ENCODE results near the gene VSX2. TPM values are rescaled to one million over a fixed set of nuclear protein-coding genes. Genes with fewer than 3 reads are reported as not detected.

VSX2 gene
- total RNA-seq, 2 donors from 2014 or later = not detected

DNA sequence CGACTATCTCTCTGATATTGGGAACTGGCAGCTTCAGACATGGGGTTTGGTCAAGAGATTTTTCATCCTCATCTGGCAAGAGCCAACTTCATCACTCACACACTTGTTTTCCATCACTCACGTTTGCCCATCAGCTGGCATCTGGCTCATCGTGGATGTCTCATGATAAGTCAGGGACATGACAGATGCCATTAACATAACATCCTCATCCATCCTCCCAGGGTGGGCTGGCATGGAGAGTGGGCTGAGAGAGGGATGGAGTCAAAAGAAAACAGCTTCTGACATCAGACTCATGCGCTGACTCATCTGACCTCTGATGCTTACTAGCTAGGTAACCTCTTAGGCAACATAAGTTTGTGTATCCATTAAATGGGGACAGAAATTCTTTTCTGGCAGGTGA, 1.8 kb upstream of the VSX2 start:
- 81% methylated on average over 4 of the region's 4 CpGs for WGBS
- no peak for TF ChIP-seq POLR2A (IDR thresholded peaks at IDR 0.05)
- TF ChIP-seq, protein P1, sequence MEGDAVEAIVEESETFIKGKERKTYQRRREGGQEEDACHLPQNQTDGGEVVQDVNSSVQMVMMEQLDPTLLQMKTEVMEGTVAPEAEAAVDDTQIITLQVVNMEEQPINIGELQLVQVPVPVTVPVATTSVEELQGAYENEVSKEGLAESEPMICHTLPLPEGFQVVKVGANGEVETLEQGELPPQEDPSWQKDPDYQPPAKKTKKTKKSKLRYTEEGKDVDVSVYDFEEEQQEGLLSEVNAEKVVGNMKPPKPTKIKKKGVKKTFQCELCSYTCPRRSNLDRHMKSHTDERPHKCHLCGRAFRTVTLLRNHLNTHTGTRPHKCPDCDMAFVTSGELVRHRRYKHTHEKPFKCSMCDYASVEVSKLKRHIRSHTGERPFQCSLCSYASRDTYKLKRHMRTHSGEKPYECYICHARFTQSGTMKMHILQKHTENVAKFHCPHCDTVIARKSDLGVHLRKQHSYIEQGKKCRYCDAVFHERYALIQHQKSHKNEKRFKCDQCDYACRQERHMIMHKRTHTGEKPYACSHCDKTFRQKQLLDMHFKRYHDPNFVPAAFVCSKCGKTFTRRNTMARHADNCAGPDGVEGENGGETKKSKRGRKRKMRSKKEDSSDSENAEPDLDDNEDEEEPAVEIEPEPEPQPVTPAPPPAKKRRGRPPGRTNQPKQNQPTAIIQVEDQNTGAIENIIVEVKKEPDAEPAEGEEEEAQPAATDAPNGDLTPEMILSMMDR (IDR thresholded peaks at IDR 0.05) = no peak
- TF ChIP-seq POLR2AphosphoS5 (IDR thresholded peaks at IDR 0.05) = no peak
- H3K4me1 ChIP-seq (replicated peaks) = peaks cover 10% of the 10 kb centered on the region
- intact Hi-C loops (cut with DNase I) = no loop called here
- H3K4me3 ChIP-seq = no peak overlapping the region
- no peak overlapping the region for H3K27ac ChIP-seq
- no peaks in the 10 kb centered on the region for H3K36me3 ChIP-seq
- no peaks in the 10 kb centered on the region for H3K9me3 ChIP-seq
- peaks cover 30% of the 10 kb centered on the region for H3K27me3 ChIP-seq (replicated peaks; ENCODE audit: insufficient read depth)
- no peak for DNase-seq (ENCODE audit: low spot score)

DNA sequence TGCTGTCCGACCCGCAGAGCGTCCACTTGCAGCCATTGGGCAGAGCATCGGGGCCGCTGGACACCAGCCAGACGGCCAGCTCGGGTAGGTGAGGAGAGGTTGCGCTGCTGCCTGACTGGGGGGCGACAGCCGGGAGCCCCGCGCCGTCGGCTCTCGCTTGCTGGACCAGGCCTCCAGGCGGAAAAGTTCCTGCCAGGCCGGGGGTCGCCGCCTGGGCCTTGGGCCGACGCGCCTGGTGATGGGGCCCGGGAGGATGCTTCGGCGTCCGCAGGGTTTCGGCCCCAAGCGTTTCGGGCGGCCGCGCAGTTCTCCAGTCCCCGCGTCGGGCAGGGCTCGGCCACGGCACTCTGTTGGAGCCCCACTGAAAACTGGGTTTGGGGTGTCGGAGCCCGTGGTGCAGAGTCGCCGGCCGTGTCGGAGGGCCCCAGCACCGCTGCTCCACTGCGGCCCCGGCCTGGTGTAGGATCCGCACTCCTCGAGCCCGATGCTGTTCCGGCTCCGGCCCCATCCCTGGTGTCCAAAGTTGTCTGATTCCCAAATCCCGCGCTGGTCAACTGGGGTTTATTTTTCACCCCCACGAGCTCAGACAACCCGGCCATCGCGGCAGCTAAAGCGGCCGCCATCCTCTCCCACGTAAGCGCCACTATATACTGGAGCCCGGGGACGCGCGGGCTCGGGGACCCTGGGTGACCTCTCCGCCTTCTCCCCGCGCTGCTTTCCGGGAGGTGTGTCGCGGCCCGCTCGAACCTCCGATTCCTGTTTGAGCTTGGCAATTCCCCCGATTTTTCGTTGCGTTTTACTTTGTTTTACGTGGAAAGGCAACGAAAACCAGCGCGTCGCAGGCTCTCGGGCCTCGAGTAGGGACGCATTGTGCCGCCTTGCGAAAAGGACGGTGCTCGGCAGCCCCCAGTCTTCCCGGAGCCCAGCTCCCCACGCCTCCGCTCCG, 872 bp downstream of the VSX2 start:
- H3K36me3 ChIP-seq = no peaks in the 10 kb centered on the region
- peaks cover 40% of the 10 kb centered on the region for H3K27me3 ChIP-seq (replicated peaks; ENCODE audit: insufficient read depth)
- no peak for DNase-seq (ENCODE audit: low spot score)
- peak overlapping the region in 1 of 2 donors; percentile 20 for H3K4me3 ChIP-seq
- H3K9me3 ChIP-seq = no peaks in the 10 kb centered on the region
- WGBS = 5% methylated on average over 81 of the region's 94 CpGs
- no peak for TF ChIP-seq POLR2AphosphoS5 (IDR thresholded peaks at IDR 0.05)
- no peak overlapping the region for H3K27ac ChIP-seq
- intact Hi-C loops (cut with DNase I) = no loop called here
- peaks cover 10% of the 10 kb centered on the region for H3K4me1 ChIP-seq (replicated peaks)

DNA sequence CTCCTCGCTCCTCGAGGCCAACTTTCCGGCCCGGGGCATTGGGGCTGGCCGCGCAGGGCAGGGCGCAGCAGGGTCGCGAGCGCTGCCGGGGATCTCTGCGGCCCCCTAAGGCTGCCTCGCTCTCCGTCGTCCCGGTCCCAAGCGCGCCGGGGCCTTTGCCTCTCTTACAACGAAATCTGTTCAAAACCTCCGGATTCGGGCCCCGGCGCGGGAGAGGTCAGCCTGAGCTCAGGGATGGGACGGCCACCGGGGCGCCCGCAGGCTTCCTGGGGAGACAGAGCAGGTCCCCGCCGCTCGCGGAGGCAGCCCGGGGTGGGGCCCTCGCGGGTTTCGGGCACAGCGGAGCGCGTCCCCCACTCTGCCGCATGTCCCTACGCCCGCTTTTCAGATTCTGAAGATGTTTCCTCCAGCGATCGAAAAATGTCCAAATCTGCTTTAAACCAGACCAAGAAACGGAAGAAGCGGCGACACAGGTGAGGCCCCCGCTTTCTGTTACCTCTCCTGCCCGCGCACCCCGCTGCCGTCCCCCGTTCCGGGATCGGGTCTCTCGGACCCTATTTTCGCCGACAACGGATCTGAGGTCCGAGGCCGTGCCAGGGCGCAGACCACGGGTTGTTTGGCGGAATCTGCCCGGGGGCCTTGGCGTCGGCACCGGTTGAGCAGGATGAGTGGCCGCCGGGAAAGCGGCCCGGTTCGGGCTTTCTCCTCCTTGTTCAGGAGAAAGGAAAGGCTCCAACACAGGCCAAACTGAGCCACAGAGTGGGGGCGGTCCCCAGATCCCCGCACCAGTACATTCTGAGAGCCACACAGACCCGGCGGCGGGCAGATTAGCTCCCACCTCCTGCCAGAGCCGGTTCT, 1.8 kb downstream of the VSX2 start:
- Histone ChIP-seq H3K4me1 (replicated peaks) (peaks cover 10% of the 10 kb centered on the region), H3K4me3 (peak overlapping the region in 1 of 2 donors; percentile 20), H3K27ac (no peak overlapping the region), H3K27me3 (replicated peaks; ENCODE audit: insufficient read depth) (peaks cover 42% of the 10 kb centered on the region), H3K36me3 (no peaks in the 10 kb centered on the region), H3K9me3 (no peaks in the 10 kb centered on the region)
- 4% methylated on average over 79 of the region's 80 CpGs for WGBS
- intact Hi-C loops (cut with DNase I) = no loop called here
- DNase-seq (ENCODE audit: low spot score) = peak; percentile 33
- TF ChIP-seq POLR2AphosphoS5 (IDR thresholded peaks at IDR 0.05) (no peak), POLR2A (IDR thresholded peaks at IDR 0.05) (no peak)
- TF ChIP-seq, protein P1 (IDR thresholded peaks at IDR 0.05) = no peak

DNA sequence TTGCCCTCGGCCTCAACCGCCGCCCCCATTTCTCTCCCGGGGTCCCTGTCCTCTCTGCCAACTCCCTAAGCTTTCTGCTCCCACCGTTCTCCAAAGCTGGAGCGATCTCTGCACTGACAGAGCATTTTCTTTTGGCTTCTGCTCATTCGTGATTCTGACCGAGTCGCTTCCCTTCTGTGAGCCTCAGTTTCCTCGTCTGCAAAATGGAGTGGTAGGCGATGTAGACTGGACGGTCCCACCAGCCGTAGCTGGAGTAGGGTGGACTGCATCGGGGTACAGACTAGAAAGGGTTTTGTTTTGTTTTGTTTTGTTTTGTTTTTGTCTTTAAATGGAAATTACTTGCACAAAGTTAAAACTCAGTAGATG, 2.4 kb downstream of the VSX2 start:
- Histone ChIP-seq H3K36me3 (no peaks in the 10 kb centered on the region), H3K9me3 (no peaks in the 10 kb centered on the region), H3K27ac (no peak overlapping the region), H3K4me1 (replicated peaks) (peaks cover 10% of the 10 kb centered on the region), H3K4me3 (no peak overlapping the region), H3K27me3 (replicated peaks; ENCODE audit: insufficient read depth) (peaks cover 44% of the 10 kb centered on the region)
- no peak for TF ChIP-seq POLR2A (IDR thresholded peaks at IDR 0.05)
- TF ChIP-seq, protein P1 (IDR thresholded peaks at IDR 0.05) = no peak
- TF ChIP-seq POLR2AphosphoS5 (IDR thresholded peaks at IDR 0.05) = no peak
- 9% methylated on average over 14 of the region's 14 CpGs for WGBS
- no peak for DNase-seq (ENCODE audit: low spot score)
- intact Hi-C loops (cut with DNase I) = no loop called here

DNA sequence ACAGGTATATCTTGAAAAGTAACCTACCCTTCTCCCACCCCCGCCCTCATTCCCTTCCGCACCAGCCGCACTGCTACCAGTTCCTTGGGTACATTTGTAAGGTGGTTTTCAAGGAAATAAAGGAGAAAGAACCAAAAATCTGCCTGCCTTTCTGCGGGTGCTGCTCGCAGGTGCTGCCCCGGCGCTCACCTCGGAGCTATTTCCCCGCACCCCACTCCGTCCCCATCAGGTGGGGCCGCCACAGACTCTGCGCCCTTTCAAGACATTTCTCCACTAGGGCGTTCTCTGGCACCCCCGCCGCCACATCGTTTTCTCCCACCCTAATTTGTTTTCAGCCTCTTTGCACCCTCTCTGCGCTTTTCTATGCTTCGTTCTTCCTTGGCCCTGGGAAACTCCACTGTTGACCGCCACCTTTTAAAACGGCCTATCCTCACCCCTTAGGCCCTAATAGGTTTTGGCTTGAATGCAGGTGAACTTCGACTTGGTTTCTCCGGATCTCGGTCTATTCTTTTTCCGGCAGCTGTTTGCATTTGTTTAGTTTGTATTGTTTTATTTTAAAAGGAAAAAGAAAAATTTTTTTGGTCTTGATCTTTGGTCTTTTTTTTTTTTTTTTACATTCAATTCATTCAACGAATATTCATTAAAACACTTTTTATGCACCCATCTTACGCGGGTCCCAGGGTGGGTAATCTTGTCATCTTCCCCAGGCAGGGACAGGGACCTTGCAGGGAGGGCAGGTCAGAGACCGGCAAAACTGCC, 3.0 kb downstream of the VSX2 start:
- TF ChIP-seq POLR2A (IDR thresholded peaks at IDR 0.05) (no peak), POLR2AphosphoS5 (IDR thresholded peaks at IDR 0.05) (no peak)
- TF ChIP-seq, protein P1 (IDR thresholded peaks at IDR 0.05) = no peak
- Histone ChIP-seq H3K27ac (no peak overlapping the region), H3K4me1 (replicated peaks) (peaks cover 10% of the 10 kb centered on the region), H3K9me3 (no peaks in the 10 kb centered on the region), H3K4me3 (no peak overlapping the region), H3K36me3 (no peaks in the 10 kb centered on the region), H3K27me3 (replicated peaks; ENCODE audit: insufficient read depth) (peaks cover 46% of the 10 kb centered on the region)
- DNase-seq (ENCODE audit: low spot score) = no peak
- 13% methylated on average over 28 of the region's 28 CpGs for WGBS
- intact Hi-C loops (cut with DNase I) = no loop called here

All from prostate gland (tissue), 2 donors.